HEK293T (cell line): Measurements from ENCODE around the gene PDE1A.

Source experiments
- CTCF ChIA-PET: fragments of 350-600 bp; formaldehyde crosslinking; extraction: SDS; loops from one replicate; lab custom pipeline; 2021; ENCODE audit warnings: antibody characterized with exemption, inconsistent platforms; lab: Yijun Ruan, JAX
- POLR2A ChIA-PET: fragments of 350-600 bp; formaldehyde crosslinking; extraction: SDS; loops from one replicate; lab custom pipeline; 2020; ENCODE audit warnings: antibody characterized with exemption, inconsistent platforms; lab: Yijun Ruan, JAX
- DNase-seq: peaks from one replicate; pipeline ENCODE4 v3.0.0; 2012; ENCODE audit warnings: mixed read lengths; ENCODE audit errors: extremely low spot score
- ARNT ChIP-seq: fragments of 450-650 bp; IDR thresholded peaks from 2 replicates; pipeline ENCODE4 v1.6.1; 2017; ENCODE audit warnings: mild to moderate bottlenecking
- BHLHE40 ChIP-seq: fragments of 450-650 bp; IDR thresholded peaks from 2 replicates; pipeline ENCODE4 v1.6.1; 2016; ENCODE audit warnings: mild to moderate bottlenecking, moderate library complexity, borderline replicate concordance
- CTBP1 ChIP-seq: fragments of 450-650 bp; IDR thresholded peaks from 2 replicates; pipeline ENCODE4 v1.6.1; 2016; ENCODE audit warnings: borderline replicate concordance
- ELF4 ChIP-seq: fragments of 450-650 bp; IDR thresholded peaks from 2 replicates; pipeline ENCODE4 v1.6.1; 2017; ENCODE audit warnings: antibody characterized with exemption
- FOXA1 ChIP-seq: fragments of 450-650 bp; IDR thresholded peaks from 2 replicates; pipeline ENCODE4 v1.6.1; 2016; ENCODE audit warnings: mild to moderate bottlenecking
- FOXK2 ChIP-seq: fragments of 450-650 bp; IDR thresholded peaks from 2 replicates; pipeline ENCODE4 v1.6.1; 2016; ENCODE audit warnings: mild to moderate bottlenecking
- FOXM1 ChIP-seq: fragments of 450-650 bp; IDR thresholded peaks from 2 replicates; pipeline ENCODE4 v1.6.1; 2017; ENCODE audit warnings: mild to moderate bottlenecking, borderline replicate concordance
- HDGF ChIP-seq: fragments of 450-650 bp; IDR thresholded peaks from 2 replicates; pipeline ENCODE4 v1.6.1; 2017; ENCODE audit warnings: antibody characterized with exemption, borderline replicate concordance
- L3MBTL2 ChIP-seq: fragments of 450-650 bp; conservative IDR thresholded peaks from 2 replicates; pipeline ENCODE4 v1.6.1; 2016; ENCODE audit warnings: mild to moderate bottlenecking
- LEF1 ChIP-seq: fragments of 450-650 bp; IDR thresholded peaks from 2 replicates; pipeline ENCODE4 v1.6.1; 2017; ENCODE audit warnings: mild to moderate bottlenecking, borderline replicate concordance
- NFRKB ChIP-seq: fragments of 450-650 bp; IDR thresholded peaks from 2 replicates; pipeline ENCODE4 v1.6.1; 2016; ENCODE audit warnings: mild to moderate bottlenecking, moderate library complexity
- SP1 ChIP-seq: fragments of 450-650 bp; IDR thresholded peaks from 2 replicates; pipeline ENCODE4 v1.6.1; 2017
- SUZ12 ChIP-seq: fragments of 450-650 bp; IDR thresholded peaks from 2 replicates; pipeline ENCODE4 v1.6.1; 2016; ENCODE audit warnings: mild to moderate bottlenecking
- TARDBP ChIP-seq: fragments of 450-650 bp; IDR thresholded peaks from 2 replicates; pipeline ENCODE4 v1.6.1; 2016
- ZNF384 ChIP-seq: fragments of 450-650 bp; IDR thresholded peaks from 2 replicates; pipeline ENCODE4 v1.6.1; 2016
- TF ChIP-seq, protein P1 (sequence below): fragments of 450-650 bp; IDR thresholded peaks from 2 replicates; pipeline ENCODE4 v1.6.1; 2016

The PDE1A gene

DNA sequence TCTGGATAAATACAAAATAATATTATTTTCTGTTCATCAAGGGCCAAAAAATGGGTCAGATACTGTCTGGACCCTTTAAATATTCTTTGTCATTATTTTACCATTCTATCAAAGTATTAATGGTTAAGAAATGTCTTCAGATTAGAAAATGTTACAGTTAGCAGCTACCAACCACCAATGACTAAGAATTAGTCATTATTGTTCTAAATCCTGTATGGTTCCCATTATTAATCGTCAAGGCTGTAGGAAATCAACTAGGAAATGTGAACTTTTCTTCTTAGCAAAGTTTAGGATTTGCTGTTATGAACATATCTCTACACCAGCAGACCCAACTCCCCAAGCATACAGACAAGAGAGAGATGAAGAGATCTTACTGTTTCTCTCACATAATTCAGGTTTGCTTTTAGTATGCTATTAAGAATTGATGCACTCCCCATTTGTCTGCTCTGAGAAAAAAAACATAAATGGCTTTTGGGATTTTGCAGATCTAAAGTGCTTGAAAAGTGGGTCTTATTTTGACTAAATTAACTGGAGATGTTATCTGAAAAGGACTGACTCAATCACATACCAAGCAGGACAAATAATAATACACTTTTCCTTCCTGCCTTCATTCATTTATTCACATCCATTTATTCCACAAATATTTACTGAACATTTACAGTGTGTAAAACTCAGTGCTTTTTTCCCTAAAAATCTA lies 293.5 kb downstream of the PDE1A start:
- POLR2A ChIA-PET: no interaction called here
- TF ChIP-seq FOXK2 (no peak), BHLHE40 (no peak), TARDBP (no peak), SP1 (no peak), FOXA1 (no peak), NFRKB (no peak), ARNT (no peak), ZNF384 (no peak), L3MBTL2 (no peak), ELF4 (no peak), FOXM1 (no peak), LEF1 (no peak), CTBP1 (no peak), SUZ12 (no peak)
- CTCF ChIA-PET: no interaction called here
- DNase-seq: no peak

GRCh38 chr2:182132605-182133004 lies 294.2 kb downstream of the PDE1A start:
- DNase-seq: no peak
- POLR2A ChIA-PET: no interaction called here
- TF ChIP-seq SUZ12 (no peak), TARDBP (no peak), HDGF (no peak), NFRKB (no peak), SP1 (no peak), BHLHE40 (no peak), L3MBTL2 (no peak), CTBP1 (no peak), ZNF384 (no peak)
- TF ChIP-seq, protein P1, sequence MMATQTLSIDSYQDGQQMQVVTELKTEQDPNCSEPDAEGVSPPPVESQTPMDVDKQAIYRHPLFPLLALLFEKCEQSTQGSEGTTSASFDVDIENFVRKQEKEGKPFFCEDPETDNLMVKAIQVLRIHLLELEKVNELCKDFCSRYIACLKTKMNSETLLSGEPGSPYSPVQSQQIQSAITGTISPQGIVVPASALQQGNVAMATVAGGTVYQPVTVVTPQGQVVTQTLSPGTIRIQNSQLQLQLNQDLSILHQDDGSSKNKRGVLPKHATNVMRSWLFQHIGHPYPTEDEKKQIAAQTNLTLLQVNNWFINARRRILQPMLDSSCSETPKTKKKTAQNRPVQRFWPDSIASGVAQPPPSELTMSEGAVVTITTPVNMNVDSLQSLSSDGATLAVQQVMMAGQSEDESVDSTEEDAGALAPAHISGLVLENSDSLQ: no peak
- CTCF ChIA-PET: interaction anchor here (0.7 kb wide), 1 partner anchor 1618 kb away, joined by 4 read pairs; no protein-coding TSS in a partner anchor

DNA sequence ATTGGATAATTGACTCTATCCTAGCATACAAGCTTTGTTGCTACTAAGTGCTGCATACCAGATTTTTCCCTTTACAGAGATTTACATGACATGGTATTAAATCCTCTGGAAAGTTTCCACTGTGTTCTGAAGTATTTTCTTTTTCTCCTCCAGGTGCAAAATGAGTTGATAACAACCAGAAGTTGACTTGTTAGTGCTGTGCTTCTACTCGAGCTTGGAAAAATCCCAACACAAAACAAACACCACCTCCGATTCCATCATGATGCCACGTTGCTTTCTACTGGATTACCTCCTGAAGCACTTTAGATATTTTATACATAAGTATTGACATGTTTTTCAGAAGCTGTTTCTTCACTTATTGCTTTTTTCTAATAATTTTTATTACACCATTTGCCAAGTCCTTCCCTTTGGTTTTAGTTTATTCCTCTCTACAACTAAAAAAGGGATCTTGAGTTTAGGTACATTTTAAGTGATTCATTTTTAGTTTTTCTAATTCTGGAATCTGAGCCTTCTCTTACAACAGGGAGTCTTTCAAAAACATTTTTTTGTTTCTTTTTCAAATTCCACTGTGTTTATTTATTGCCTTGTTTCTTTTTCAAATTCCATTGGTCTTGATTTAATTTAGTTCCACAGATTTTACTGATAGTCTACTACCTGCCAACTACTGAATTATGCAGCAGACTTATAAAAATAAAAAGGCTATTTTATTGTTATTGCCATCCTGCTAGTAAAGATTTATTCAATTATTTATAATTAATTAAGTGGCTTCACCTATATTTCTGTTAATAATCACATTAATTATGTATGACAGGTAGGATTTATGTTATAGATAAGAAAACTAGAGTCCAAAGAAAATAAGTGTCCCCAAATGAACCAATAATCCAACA lies 297.8 kb downstream of the PDE1A start:
- TF ChIP-seq TARDBP: no peak
- no peak for TF ChIP-seq FOXA1
- TF ChIP-seq ZNF384: no peak
- TF ChIP-seq NFRKB: no peak
- TF ChIP-seq CTBP1: no peak
- POLR2A ChIA-PET: no interaction called here
- CTCF ChIA-PET: no interaction called here
- DNase-seq: no peak

GRCh38 chr2:182117196-182117595 lies 309.6 kb downstream of the PDE1A start:
- no peak for DNase-seq
- ChIA-PET CTCF (no interaction called here), POLR2A (no interaction called here)
- TF ChIP-seq L3MBTL2 (no peak), BHLHE40 (no peak), HDGF (no peak), FOXK2 (no peak), SP1 (no peak), TARDBP (no peak), FOXM1 (no peak), NFRKB (no peak), ARNT (no peak)
- TF ChIP-seq, protein P1: no peak

DNA sequence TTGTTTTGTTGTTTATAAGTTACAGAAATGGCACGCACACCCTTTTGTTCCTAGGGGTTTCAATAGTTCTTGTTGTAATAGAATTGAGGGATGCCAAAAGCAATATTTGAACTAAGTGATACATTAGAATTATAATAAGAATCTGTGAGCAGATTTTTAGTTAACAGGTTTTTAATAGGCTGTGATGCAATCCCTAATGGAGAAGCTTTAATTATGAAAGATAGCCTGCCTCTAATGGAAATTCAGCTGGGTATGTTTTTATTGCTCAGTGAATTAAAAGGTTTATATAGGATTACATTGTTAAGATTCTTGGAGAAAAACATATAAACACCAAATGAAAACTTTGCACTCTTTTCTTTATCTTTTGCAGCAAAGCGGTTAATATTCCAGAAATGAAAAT lies 310.1 kb downstream of the PDE1A start:
- CTCF ChIA-PET: no interaction called here
- POLR2A ChIA-PET: no interaction called here
- no peak for TF ChIP-seq BHLHE40
- no peak for TF ChIP-seq SUZ12
- no peak for TF ChIP-seq SP1
- TF ChIP-seq ELF4: no peak
- TF ChIP-seq ARNT: no peak
- TF ChIP-seq LEF1: no peak
- no peak for TF ChIP-seq FOXM1
- TF ChIP-seq, protein P1: no peak
- no peak for TF ChIP-seq FOXA1
- no peak for TF ChIP-seq TARDBP
- no peak for TF ChIP-seq HDGF
- TF ChIP-seq L3MBTL2: no peak
- TF ChIP-seq ZNF384: no peak
- TF ChIP-seq NFRKB: no peak
- TF ChIP-seq FOXK2: no peak
- no peak for TF ChIP-seq CTBP1

GRCh38 chr2:182115258-182115657 lies 311.6 kb downstream of the PDE1A start:
- no peak for TF ChIP-seq NFRKB
- TF ChIP-seq FOXK2: no peak
- TF ChIP-seq FOXM1: no peak
- TF ChIP-seq FOXA1: no peak
- TF ChIP-seq, protein P1: no peak
- no peak for TF ChIP-seq L3MBTL2
- TF ChIP-seq ZNF384: no peak
- no peak for TF ChIP-seq SUZ12
- no peak for TF ChIP-seq ARNT
- no peak for TF ChIP-seq HDGF
- TF ChIP-seq LEF1: no peak
- ChIA-PET CTCF (interaction anchor here (0.7 kb wide), 2 partner anchors 37 to 344 kb away, joined by 3 read pairs; no protein-coding TSS in a partner anchor), POLR2A (no interaction called here)
- DNase-seq: no peak

More for the DNA sequence above, 310.1 kb downstream of the PDE1A start:
- DNase-seq: no peak
